HepG2 (cell line): ENCODE results near the gene ST7L. TPM values are rescaled to one million over a fixed set of nuclear protein-coding genes. Genes with fewer than 3 reads are reported as not detected.

Source experiments
- ATAC-seq: fragments of 200-7000 bp; cut with Tn5 transposase; 3 replicates; pipeline ENCODE4 v1.9.1; 2020; ENCODE audit warnings: mild to moderate bottlenecking, moderate library complexity
- BruUV-seq: library from RNA; stranded (reverse); fragments of 400-500 nt; replicated peaks from 2 replicates; lab custom pipeline; 2021; lab: Mats Ljungman, UMichigan
- CTCF ChIA-PET: fragments of 300-600 bp; formaldehyde crosslinking; extraction: SDS; loops from one replicate; lab custom pipeline; 2021; ENCODE audit warnings: low total read pairs, inconsistent platforms, low intra/inter-chr PET ratio; lab: Yijun Ruan, JAX
- POLR2A ChIA-PET: fragments of 350-600 bp; sonication (Branson Sonifier 250); formaldehyde crosslinking; loops from one replicate; lab custom pipeline; 2020; ENCODE audit warnings: antibody characterized with exemption, inconsistent platforms; lab: Yijun Ruan, JAX
- DNase-seq: peaks from one replicate; pipeline ENCODE4 v3.0.0-alpha.2; 2015; ENCODE audit warnings: low spot score
- FAIRE-seq: peaks from 3 replicates; lab custom pipeline; 2011; peaks lifted over from hg19 to GRCh38; lab: Jason Lieb, UNC
- H2AFZ ChIP-seq: one replicate; pipeline ENCODE4 v1.6.1; 2011; ENCODE audit warnings: low read length, inconsistent platforms
- H3K27ac ChIP-seq: fragments of 300-600 bp; 3 replicates; pipeline ENCODE4 v1.8.0; 2011; ENCODE audit warnings: mixed run types, mild to moderate bottlenecking, mixed read lengths, low read length, inconsistent platforms; ENCODE audit not compliant: insufficient read depth; ENCODE audit errors: extremely low read length
- H3K27me3 ChIP-seq, 2 experiments: fragments of 200-600 bp in 1 of 2; 2 replicates in 1 of 2; 3 replicates in 1 of 2; pipeline versions ENCODE4 v1.6.0 to v1.8.0; 2011; ENCODE audit warnings: low read length in 2 of 2, mild to moderate bottlenecking in 2 of 2, moderate library complexity in 2 of 2, inconsistent platforms in 1 of 2; ENCODE audit not compliant: insufficient read depth in 2 of 2, control insufficient read depth in 1 of 2
- H3K36me3 ChIP-seq, 2 experiments: fragments of 200-600 bp in 1 of 2; replicated peaks in 1 of 2; 2 replicates in 1 of 2; 3 replicates in 1 of 2; pipeline versions ENCODE4 v1.5.1 to v1.8.0; 2011; ENCODE audit warnings: low read length in 2 of 2, inconsistent platforms in 1 of 2; ENCODE audit not compliant: insufficient read depth in 2 of 2, control insufficient read depth in 1 of 2
- H3K4me1 ChIP-seq: 2 replicates; pipeline ENCODE4 v1.5.1; 2012; ENCODE audit warnings: low read length, inconsistent platforms; ENCODE audit not compliant: insufficient read depth
- H3K4me2 ChIP-seq: 2 replicates; pipeline ENCODE4 v1.6.0; 2011; ENCODE audit warnings: low read depth, low read length, inconsistent platforms
- H3K4me3 ChIP-seq, 3 experiments: fragments of 200-600 bp in 1 of 3; sonication (generic), shearing (Covaris generic) in 1 of 3; replicated peaks in 1 of 3; 2 replicates each; pipeline ENCODE4 v1.5.1; 2011 to 2016; ENCODE audit warnings: low read length in 3 of 3, inconsistent platforms in 2 of 3, low read depth in 2 of 3, mild to moderate bottlenecking in 2 of 3, control low read depth in 1 of 3, mixed read lengths in 1 of 3; ENCODE audit not compliant: insufficient read depth in 1 of 3
- H3K79me2 ChIP-seq: one replicate; pipeline ENCODE4 v1.6.1; 2011; ENCODE audit warnings: low read length, inconsistent platforms; ENCODE audit not compliant: insufficient read depth
- H3K9ac ChIP-seq: 2 replicates; pipeline ENCODE4 v1.6.0; 2011; ENCODE audit warnings: mild to moderate bottlenecking, low read depth, low read length, inconsistent platforms; ENCODE audit not compliant: insufficient read depth
- H3K9me3 ChIP-seq: 2 replicates; pipeline ENCODE4 v1.5.1; 2012; ENCODE audit warnings: mild to moderate bottlenecking, low read length
- H4K20me1 ChIP-seq: 2 replicates; pipeline ENCODE4 v1.6.0; 2011; ENCODE audit warnings: inconsistent platforms, mild to moderate bottlenecking, low read length, moderate library complexity; ENCODE audit not compliant: insufficient read depth
- BHLHE40 ChIP-seq: IDR thresholded peaks from 2 replicates; pipeline ENCODE4 v1.6.1; 2011; ENCODE audit warnings: low read length, improper control_type of control experiment
- CENPX ChIP-seq: sonication (generic); formaldehyde crosslinking; IDR thresholded peaks from 2 replicates; pipeline ENCODE4 v1.9.0; 2021; ENCODE audit warnings: mild to moderate bottlenecking, missing genetic modification reagents, moderate library complexity
- EEA1 ChIP-seq: sonication (generic); formaldehyde crosslinking; IDR thresholded peaks from 2 replicates; pipeline ENCODE4 v1.5.1; 2020; ENCODE audit warnings: mild to moderate bottlenecking, missing genetic modification reagents, borderline replicate concordance
- FOXC1 ChIP-seq: sonication (generic); formaldehyde crosslinking; IDR thresholded peaks from 2 replicates; pipeline ENCODE4 v1.8.0; 2022; ENCODE audit warnings: mild to moderate bottlenecking, missing genetic modification reagents, borderline replicate concordance
- LCORL ChIP-seq, 2 experiments: fragments of 450-650 bp in 1 of 2; sonication (generic) in 1 of 2; formaldehyde crosslinking in 1 of 2; IDR thresholded peaks; 2 replicates each; pipeline versions ENCODE4 v1.5.0 to v1.6.1; 2017 to 2020; ENCODE audit warnings: antibody characterized with exemption in 1 of 2, missing genetic modification reagents in 1 of 2
- MIXL1 ChIP-seq: IDR thresholded peaks from 2 replicates; pipeline ENCODE4 v1.6.1; 2016
- MXD4 ChIP-seq: IDR thresholded peaks from 2 replicates; pipeline ENCODE4 v1.6.1; 2016; ENCODE audit warnings: mild to moderate bottlenecking, missing biosample characterization, missing genetic modification reagents
- NCOA2 ChIP-seq: sonication (generic); formaldehyde crosslinking; IDR thresholded peaks from 2 replicates; pipeline ENCODE4 v1.8.0; 2022; ENCODE audit warnings: inconsistent platforms
- NONO ChIP-seq, 2 experiments: fragments of 450-650 bp in 1 of 2; sonication (generic) in 1 of 2; formaldehyde crosslinking in 1 of 2; IDR thresholded peaks in 1 of 2; conservative IDR thresholded peaks in 1 of 2; 2 replicates each; pipeline versions ENCODE4 v1.6.1 to v1.8.0; 2017 to 2022; ENCODE audit warnings: mild to moderate bottlenecking in 1 of 2, missing genetic modification reagents in 1 of 2, moderate library complexity in 1 of 2
- RNF2 ChIP-seq: fragments of 450-650 bp; conservative IDR thresholded peaks from 2 replicates; pipeline ENCODE4 v1.6.1; 2016; ENCODE audit warnings: low read depth
- SCMH1 ChIP-seq: sonication (generic); formaldehyde crosslinking; IDR thresholded peaks from 2 replicates; pipeline ENCODE4 v1.9.0; 2021; ENCODE audit warnings: missing genetic modification reagents, mild to moderate bottlenecking, borderline replicate concordance
- TARDBP ChIP-seq: sonication (generic); formaldehyde crosslinking; IDR thresholded peaks from 2 replicates; pipeline ENCODE4 v1.8.0; 2022; ENCODE audit warnings: mild to moderate bottlenecking, missing genetic modification reagents
- WIZ ChIP-seq: sonication (generic); formaldehyde crosslinking; IDR thresholded peaks from 2 replicates; pipeline ENCODE4 v1.5.1; 2020; ENCODE audit warnings: mild to moderate bottlenecking, missing genetic modification reagents
- ZFP1 ChIP-seq: IDR thresholded peaks from 2 replicates; pipeline ENCODE4 v1.6.1; 2016
- ZNF430 ChIP-seq: sonication (generic); formaldehyde crosslinking; IDR thresholded peaks from 2 replicates; pipeline ENCODE4 v1.9.0; 2021; ENCODE audit warnings: mild to moderate bottlenecking, missing genetic modification reagents
- in situ Hi-C: cut with HindIII; loops from 2 replicates; pipeline ENCODE4 v1.10.0; 2017; ENCODE audit warnings: low pct_unique_long_range_greater_than_20kb; ENCODE audit not compliant: extremely low pct_ligation_motif_present
- intact Hi-C: fragments of 100-400 bp; cut with micrococcal nuclease; formaldehyde crosslinking; loops from one replicate; pipeline ENCODE4 v1.10.0; 2022; ENCODE audit not compliant: unreplicated experiment
- polyA plus RNA-seq, 8 experiments: library from polyadenylated mRNA; depleted of rRNA in 3 of 8; stranded (reverse) in 7 of 8; unstranded in 1 of 8; fragments of >200 nt; fragmentation: Illumina TruSeq in 4 of 8; extraction: Trizol in 4 of 8; gene quantifications; 2 replicates each; pipeline versions ENCODE4 v1.2.1 to v1.2.3, GENCODE V29; 2011 to 2016; ENCODE audit warnings: low read depth in 4 of 8, missing spikeins in 1 of 8, mixed read lengths in 1 of 8; ENCODE audit not compliant: insufficient read depth in 1 of 8
- total RNA-seq, 5 experiments: library from RNA; depleted of rRNA; stranded (reverse); fragments of >200 nt; fragmentation: Illumina TruSeq; extraction: Trizol; gene quantifications; 2 replicates each; pipeline ENCODE4 v1.2.3, GENCODE V29; 2016; ENCODE audit warnings: low read depth in 1 of 5
- TF ChIP-seq, protein P1 (sequence below): sonication (generic); formaldehyde crosslinking; IDR thresholded peaks from 2 replicates; pipeline ENCODE4 v1.5.0; 2020; ENCODE audit warnings: missing genetic modification reagents
- TF ChIP-seq, protein P2 (sequence below): sonication (generic); formaldehyde crosslinking; IDR thresholded peaks from 2 replicates; pipeline ENCODE4 v1.9.0; 2021; ENCODE audit warnings: missing genetic modification reagents, mild to moderate bottlenecking, borderline replicate concordance
- TF ChIP-seq, protein P3 (sequence below): sonication (generic); formaldehyde crosslinking; IDR thresholded peaks from 2 replicates; pipeline ENCODE4 v1.5.0; 2020; ENCODE audit warnings: mild to moderate bottlenecking, missing genetic modification reagents, borderline replicate concordance

Gene ST7L
- total and polyA plus RNA-seq, 2 of the 13 experiments (the other 11 are each of a cell fraction or from before 2014, with no cell fraction given), result 8.6 to 19.9 TPM

DNA sequence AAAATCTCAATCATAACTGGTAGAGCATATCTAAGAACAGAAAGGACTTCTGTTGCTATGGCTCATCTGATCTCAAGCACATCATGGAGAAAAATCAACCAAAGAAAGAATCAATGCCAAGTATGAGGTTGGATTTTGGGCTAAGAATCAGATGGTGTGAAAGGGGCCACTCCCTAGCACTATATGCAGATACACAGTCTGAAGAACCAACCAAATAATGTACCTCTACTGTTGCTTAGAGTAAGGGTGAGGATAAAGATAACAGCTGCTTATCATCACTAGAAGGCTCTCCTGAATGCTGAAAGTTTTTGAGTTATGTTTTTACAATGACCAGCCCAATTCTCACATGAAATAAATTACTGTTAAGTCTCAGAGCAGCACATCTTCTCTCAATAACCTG is 35.6 kb downstream of the ST7L start:
- no peak for FAIRE-seq

DNA sequence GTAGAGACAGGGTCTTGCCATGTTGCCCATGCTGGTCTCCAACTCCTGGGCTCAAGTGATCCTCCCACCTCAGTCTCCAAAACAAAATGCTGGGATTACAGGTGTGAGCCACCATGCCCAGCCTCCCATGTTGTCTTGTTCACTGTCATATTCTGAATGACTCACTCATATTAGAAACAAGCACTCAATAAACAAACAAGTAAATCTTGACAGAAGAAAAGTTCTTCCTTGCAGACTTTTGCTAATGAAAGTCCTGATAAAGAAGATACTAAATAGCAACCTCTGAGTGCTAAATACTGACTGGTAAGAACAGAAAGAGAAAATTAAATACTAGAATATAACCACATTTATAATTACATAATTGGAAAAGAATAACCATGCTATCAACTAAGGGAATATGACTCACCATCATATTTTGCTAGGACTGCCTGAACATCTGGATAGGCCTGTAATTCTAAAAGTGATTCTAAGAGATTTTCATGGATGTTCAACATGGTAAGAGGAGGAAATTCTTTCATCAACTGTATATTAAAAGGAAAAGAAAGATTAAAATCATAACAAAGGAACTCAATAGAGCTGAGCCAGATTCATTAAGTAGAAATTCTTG is 37.3 kb downstream of the ST7L start:
- no peak for TF ChIP-seq MXD4 (CRISPR knock-in tag)
- TF ChIP-seq, protein P1, sequence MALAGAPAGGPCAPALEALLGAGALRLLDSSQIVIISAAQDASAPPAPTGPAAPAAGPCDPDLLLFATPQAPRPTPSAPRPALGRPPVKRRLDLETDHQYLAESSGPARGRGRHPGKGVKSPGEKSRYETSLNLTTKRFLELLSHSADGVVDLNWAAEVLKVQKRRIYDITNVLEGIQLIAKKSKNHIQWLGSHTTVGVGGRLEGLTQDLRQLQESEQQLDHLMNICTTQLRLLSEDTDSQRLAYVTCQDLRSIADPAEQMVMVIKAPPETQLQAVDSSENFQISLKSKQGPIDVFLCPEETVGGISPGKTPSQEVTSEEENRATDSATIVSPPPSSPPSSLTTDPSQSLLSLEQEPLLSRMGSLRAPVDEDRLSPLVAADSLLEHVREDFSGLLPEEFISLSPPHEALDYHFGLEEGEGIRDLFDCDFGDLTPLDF (CRISPR knock-in tag), result no peak
- TF ChIP-seq NCOA2 (CRISPR knock-in tag), result no peak
- TF ChIP-seq SCMH1 (CRISPR knock-in tag), result no peak
- no peak for TF ChIP-seq ZNF430 (CRISPR knock-in tag)
- TF ChIP-seq, protein P2, sequence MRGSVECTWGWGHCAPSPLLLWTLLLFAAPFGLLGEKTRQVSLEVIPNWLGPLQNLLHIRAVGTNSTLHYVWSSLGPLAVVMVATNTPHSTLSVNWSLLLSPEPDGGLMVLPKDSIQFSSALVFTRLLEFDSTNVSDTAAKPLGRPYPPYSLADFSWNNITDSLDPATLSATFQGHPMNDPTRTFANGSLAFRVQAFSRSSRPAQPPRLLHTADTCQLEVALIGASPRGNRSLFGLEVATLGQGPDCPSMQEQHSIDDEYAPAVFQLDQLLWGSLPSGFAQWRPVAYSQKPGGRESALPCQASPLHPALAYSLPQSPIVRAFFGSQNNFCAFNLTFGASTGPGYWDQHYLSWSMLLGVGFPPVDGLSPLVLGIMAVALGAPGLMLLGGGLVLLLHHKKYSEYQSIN, result no peak
- TF ChIP-seq CENPX (CRISPR knock-in tag), result no peak
- TF ChIP-seq, all 625 proteins: peak for 0
- no peak overlapping the region for H3K27ac ChIP-seq

More for the DNA sequence above, 35.6 kb downstream of the ST7L start:
- H3K27me3 ChIP-seq, result no peaks in the 10 kb centered on the region
- ChIA-PET POLR2A (no interaction called here), CTCF (no interaction called here)
- ATAC-seq, result no peak
- no TSS peak for BruUV-seq
- H3K4me1 ChIP-seq, result no peaks in the 10 kb centered on the region
- intact Hi-C loops, result no loop called here
- in situ Hi-C loops, result no loop called here
- H3K4me3 ChIP-seq, result no peak overlapping the region
- H3K79me2 ChIP-seq, result no peaks in the 10 kb centered on the region
- H3K4me2 ChIP-seq, result no peak overlapping the region
- H3K27ac ChIP-seq, result no peak overlapping the region
- H4K20me1 ChIP-seq, result no peaks in the 10 kb centered on the region
- H3K36me3 ChIP-seq, result peaks cover 2 to 5% of the 10 kb centered on the region in 2 experiments; a peak in 3 of 5 replicates
- TF ChIP-seq ZFP1 (CRISPR knock-in tag), result no peak
- no peak for TF ChIP-seq EEA1 (CRISPR knock-in tag)
- TF ChIP-seq, protein P3, sequence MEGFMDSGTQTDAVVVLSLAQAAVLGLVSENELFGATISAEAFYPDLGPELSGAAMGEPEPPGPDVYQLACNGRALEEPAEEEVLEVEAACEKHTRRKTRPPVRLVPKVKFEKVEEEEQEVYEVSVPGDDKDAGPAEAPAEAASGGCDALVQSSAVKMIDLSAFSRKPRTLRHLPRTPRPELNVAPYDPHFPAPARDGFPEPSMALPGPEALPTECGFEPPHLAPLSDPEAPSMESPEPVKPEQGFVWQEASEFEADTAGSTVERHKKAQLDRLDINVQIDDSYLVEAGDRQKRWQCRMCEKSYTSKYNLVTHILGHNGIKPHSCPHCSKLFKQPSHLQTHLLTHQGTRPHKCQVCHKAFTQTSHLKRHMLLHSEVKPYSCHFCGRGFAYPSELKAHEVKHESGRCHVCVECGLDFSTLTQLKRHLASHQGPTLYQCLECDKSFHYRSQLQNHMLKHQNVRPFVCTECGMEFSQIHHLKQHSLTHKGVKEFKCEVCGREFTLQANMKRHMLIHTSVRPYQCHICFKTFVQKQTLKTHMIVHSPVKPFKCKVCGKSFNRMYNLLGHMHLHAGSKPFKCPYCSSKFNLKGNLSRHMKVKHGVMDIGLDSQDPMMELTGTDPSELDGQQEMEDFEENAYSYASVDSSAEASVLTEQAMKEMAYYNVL (CRISPR knock-in tag), result no peak
- no peak for TF ChIP-seq FOXC1 (CRISPR knock-in tag)
- no peak for TF ChIP-seq MIXL1 (CRISPR knock-in tag)
- TF ChIP-seq WIZ (CRISPR knock-in tag), result no peak
- TF ChIP-seq RNF2, result no peak
- TF ChIP-seq BHLHE40, result no peak
- no peak for TF ChIP-seq LCORL (IDR thresholded peaks at IDR 0.05)
- no peak for TF ChIP-seq LCORL (CRISPR knock-in tag; IDR thresholded peaks at IDR 0.05)
- no peak for TF ChIP-seq NONO (IDR thresholded peaks at IDR 0.05)
- no peak for TF ChIP-seq NONO (CRISPR knock-in tag; conservative IDR thresholded peaks at IDR 0.05)
- no peak for TF ChIP-seq TARDBP
- H3K9me3 ChIP-seq, result no peaks in the 10 kb centered on the region
- DNase-seq, result no peak
- H2AFZ ChIP-seq, result no peak overlapping the region
- H3K9ac ChIP-seq, result no peak overlapping the region

More for the DNA sequence above, 37.3 kb downstream of the ST7L start:
- in situ Hi-C loops (no loop called here), intact Hi-C loops (no loop called here)
- H2AFZ ChIP-seq, result no peak overlapping the region
- FAIRE-seq (no peak), ATAC-seq (no peak), DNase-seq (no peak)
- BruUV-seq, result no TSS peak
- no peak overlapping the region for H3K4me3 ChIP-seq
- CTCF ChIA-PET, result no interaction called here
- no peaks in the 10 kb centered on the region for H3K27me3 ChIP-seq
- H3K9me3 ChIP-seq, result no peaks in the 10 kb centered on the region
- peaks cover 2 to 15% of the 10 kb centered on the region in 2 experiments; a peak in 3 of 5 replicates for H3K36me3 ChIP-seq
- no peak overlapping the region for H3K9ac ChIP-seq
- no peak overlapping the region for H3K4me2 ChIP-seq
- H3K4me1 ChIP-seq, result no peaks in the 10 kb centered on the region
- POLR2A ChIA-PET, result no interaction called here
- H3K79me2 ChIP-seq, result no peaks in the 10 kb centered on the region
- no peaks in the 10 kb centered on the region for H4K20me1 ChIP-seq
